ENCODE measurements around the gene DVL2.

GRCh38 chr17:7259555-7259889 is 25.2 kb upstream of the DVL2 start:
- TF ChIP-seq POLR2AphosphoS5 (IDR thresholded peaks at IDR 0.05; ENCODE audit: low read depth, low read length) (no peak), REST (IDR thresholded peaks at IDR 0.05; ENCODE audit: insufficient read depth in 1 of 2, low read depth in 2 of 2, low read length in 2 of 2) (no peak)

Data from PFSK-1 (cell line).